ENCODE results near the gene RIMKLA. TPM values are rescaled to one million over a fixed set of nuclear protein-coding genes. Genes with fewer than 3 reads are reported as not detected.

Gene RIMKLA
- total RNA-seq, 1 donor from 2014 or later = 0.20 TPM

GRCh38 chr1:42418516-42418915 is 37.9 kb downstream of the RIMKLA start:
- Histone ChIP-seq H3K4me3 (ENCODE audit: insufficient read depth, low read depth, low read length) (no peak overlapping the region), H3K4me2 (ENCODE audit: low read length) (no peak overlapping the region), H4K20me1 (ENCODE audit: insufficient read depth, low read length) (no peaks in the 10 kb centered on the region), H3K36me3 (ENCODE audit: insufficient read depth, low read length) (no peaks in the 10 kb centered on the region), H3K79me2 (ENCODE audit: insufficient read depth, low read length) (no peaks in the 10 kb centered on the region), H3K27me3 (ENCODE audit: insufficient read depth, low read length) (peaks cover 22% of the 10 kb centered on the region), H3K9me3 (ENCODE audit: insufficient read depth, low read depth, low read length) (no peaks in the 10 kb centered on the region), H3K9ac (ENCODE audit: low read length) (no peak overlapping the region), H3K27ac (ENCODE audit: low read depth, low read length) (no peak overlapping the region), H2AFZ (ENCODE audit: low read depth, low read length) (no peak overlapping the region), H3K4me1 (ENCODE audit: insufficient read depth, low read length) (peaks cover 12% of the 10 kb centered on the region)
- Mint-ChIP-seq H3K27ac (ENCODE audit: unreplicated experiment) (peak overlapping the region; percentile 16), H3K27me3 (ENCODE audit: low read depth, unreplicated experiment) (peaks cover 3% of the 10 kb centered on the region), H3K9me3 (ENCODE audit: unreplicated experiment) (no peaks in the 10 kb centered on the region), H3K4me3 (ENCODE audit: unreplicated experiment) (no peak overlapping the region), H3K36me3 (ENCODE audit: low read depth, unreplicated experiment) (no peaks in the 10 kb centered on the region), H3K4me1 (ENCODE audit: low read depth, unreplicated experiment) (peaks cover 20% of the 10 kb centered on the region)
- FAIRE-seq = no peak
- no peak for TF ChIP-seq EZH2 (IDR thresholded peaks at IDR 0.05; ENCODE audit: insufficient read depth, low read length)
- TF ChIP-seq CTCF (IDR thresholded peaks at IDR 0.05; ENCODE audit: insufficient read depth, low read depth, low read length) = no peak
- DNase-seq (ENCODE audit: low read depth) = no peak

- FAIRE-seq = no peak
- TF ChIP-seq CTCF (IDR thresholded peaks at IDR 0.05; ENCODE audit: insufficient read depth, low read depth, low read length) (no peak), EZH2 (IDR thresholded peaks at IDR 0.05; ENCODE audit: insufficient read depth, low read length) (no peak)
- H3K27me3 Mint-ChIP-seq (ENCODE audit: low read depth, unreplicated experiment) = peaks cover 3% of the 10 kb centered on the region
- H3K36me3 ChIP-seq (ENCODE audit: insufficient read depth, low read length) = no peaks in the 10 kb centered on the region
- H3K4me3 ChIP-seq (ENCODE audit: insufficient read depth, low read depth, low read length) = no peak overlapping the region
- H3K79me2 ChIP-seq (ENCODE audit: insufficient read depth, low read length) = no peaks in the 10 kb centered on the region
- H3K4me3 Mint-ChIP-seq (ENCODE audit: unreplicated experiment) = no peak overlapping the region
- no peak overlapping the region for H3K27ac ChIP-seq (ENCODE audit: low read depth, low read length)
- no peak overlapping the region for H2AFZ ChIP-seq (ENCODE audit: low read depth, low read length)
- H4K20me1 ChIP-seq (ENCODE audit: insufficient read depth, low read length) = no peaks in the 10 kb centered on the region
- peaks cover 12% of the 10 kb centered on the region for H3K4me1 ChIP-seq (ENCODE audit: insufficient read depth, low read length)
- no peak overlapping the region for H3K27ac Mint-ChIP-seq (ENCODE audit: unreplicated experiment)
- H3K9ac ChIP-seq (ENCODE audit: low read length) = no peak overlapping the region
- H3K9me3 ChIP-seq (ENCODE audit: insufficient read depth, low read depth, low read length) = no peaks in the 10 kb centered on the region
- no peaks in the 10 kb centered on the region for H3K36me3 Mint-ChIP-seq (ENCODE audit: low read depth, unreplicated experiment)
- no peak overlapping the region for H3K4me2 ChIP-seq (ENCODE audit: low read length)
- H3K9me3 Mint-ChIP-seq (ENCODE audit: unreplicated experiment) = no peaks in the 10 kb centered on the region
- H3K4me1 Mint-ChIP-seq (ENCODE audit: low read depth, unreplicated experiment) = peaks cover 28% of the 10 kb centered on the region
- peak; percentile 8 for DNase-seq (ENCODE audit: low read depth)
- peaks cover 21% of the 10 kb centered on the region for H3K27me3 ChIP-seq (ENCODE audit: insufficient read depth, low read length)
These were observed 38.7 kb downstream of the RIMKLA start for GRCh38 chr1:42419126-42419821.

- Histone ChIP-seq H4K20me1 (ENCODE audit: insufficient read depth, low read length) (no peaks in the 10 kb centered on the region), H3K9me3 (ENCODE audit: insufficient read depth, low read depth, low read length) (no peaks in the 10 kb centered on the region), H3K9ac (ENCODE audit: low read length) (no peak overlapping the region), H3K27me3 (ENCODE audit: insufficient read depth, low read length) (peaks cover 18% of the 10 kb centered on the region), H3K4me3 (ENCODE audit: insufficient read depth, low read depth, low read length) (no peak overlapping the region), H3K4me1 (ENCODE audit: insufficient read depth, low read length) (peaks cover 12% of the 10 kb centered on the region), H3K4me2 (ENCODE audit: low read length) (no peak overlapping the region), H3K79me2 (ENCODE audit: insufficient read depth, low read length) (no peaks in the 10 kb centered on the region), H3K27ac (ENCODE audit: low read depth, low read length) (no peak overlapping the region), H2AFZ (ENCODE audit: low read depth, low read length) (no peak overlapping the region), H3K36me3 (ENCODE audit: insufficient read depth, low read length) (no peaks in the 10 kb centered on the region)
- peaks cover under 1% of the 10 kb centered on the region for H3K27me3 Mint-ChIP-seq (ENCODE audit: low read depth, unreplicated experiment)
- H3K27ac Mint-ChIP-seq (ENCODE audit: unreplicated experiment) = no peak overlapping the region
- no peaks in the 10 kb centered on the region for H3K36me3 Mint-ChIP-seq (ENCODE audit: low read depth, unreplicated experiment)
- H3K4me3 Mint-ChIP-seq (ENCODE audit: unreplicated experiment) = no peak overlapping the region
- TF ChIP-seq CTCF (IDR thresholded peaks at IDR 0.05; ENCODE audit: insufficient read depth, low read depth, low read length) (no peak), EZH2 (IDR thresholded peaks at IDR 0.05; ENCODE audit: insufficient read depth, low read length) (no peak)
- no peaks in the 10 kb centered on the region for H3K9me3 Mint-ChIP-seq (ENCODE audit: unreplicated experiment)
- H3K4me1 Mint-ChIP-seq (ENCODE audit: low read depth, unreplicated experiment) = peaks cover 34% of the 10 kb centered on the region
- DNase-seq (ENCODE audit: low read depth) = peak; percentile 2
- no peak for FAIRE-seq
These were observed 39.5 kb downstream of the RIMKLA start for GRCh38 chr1:42420121-42420520.
